ENCODE results near the gene SETX. TPM values are rescaled to one million over a fixed set of nuclear protein-coding genes. Genes with fewer than 3 reads are reported as not detected.

The SETX gene
- total and polyA plus RNA-seq, 10 of the 15 experiments (the other 5 are each of a cell fraction or from before 2014, with no cell fraction given): 15.8 to 75.7 (median 37.0) TPM

DNA sequence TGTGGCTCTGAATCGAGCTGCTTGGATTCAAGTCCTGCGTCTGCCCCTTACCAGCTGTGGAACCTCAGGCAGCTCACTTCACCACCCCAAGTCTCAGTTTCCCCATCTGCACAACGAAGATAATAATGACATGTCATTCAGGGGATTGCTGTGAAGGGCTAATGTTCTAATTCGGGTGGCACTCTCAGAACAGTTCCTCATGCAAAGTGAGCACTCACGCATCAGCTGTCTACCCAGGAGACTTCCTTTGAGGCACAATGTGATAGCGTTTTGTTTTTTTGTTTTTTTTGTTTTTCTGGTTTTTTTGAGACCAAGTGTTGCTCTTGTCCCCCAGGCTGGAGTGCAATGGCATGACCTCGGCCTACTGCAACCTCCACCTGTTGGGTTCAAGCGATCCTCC is 136.6 kb downstream of the SETX start:
- POLR2A ChIA-PET: no interaction called here
- Histone ChIP-seq H3K27me3 (replicated peaks in 1 of 2; ENCODE audit: control insufficient read depth in 2 of 2, insufficient read depth in 2 of 2, low read length in 1 of 2) (peaks cover 3 to 7% of the 10 kb centered on the region in 2 experiments; a peak in 3 of 4 replicates), H3K79me2 (ENCODE audit: control insufficient read depth, insufficient read depth, low read length) (no peaks in the 10 kb centered on the region), H3K36me3 (ENCODE audit: control insufficient read depth in 2 of 2, insufficient read depth in 2 of 2, low read length in 1 of 2) (no peaks in the 10 kb centered on the region), H3K27ac (ENCODE audit: control insufficient read depth, insufficient read depth) (no peak overlapping the region), H2AFZ (ENCODE audit: control insufficient read depth, low read depth, low read length) (no peak overlapping the region), H3K4me2 (ENCODE audit: control insufficient read depth, insufficient read depth) (no peak overlapping the region), H4K20me1 (ENCODE audit: control insufficient read depth, insufficient read depth) (no peaks in the 10 kb centered on the region), H3K9me3 (replicated peaks; ENCODE audit: control insufficient read depth, insufficient read depth, low read length) (no peaks in the 10 kb centered on the region), H3K4me3 (no peak overlapping the region), H3K4me1 (ENCODE audit: control insufficient read depth, insufficient read depth, low read length) (no peaks in the 10 kb centered on the region), H3K9ac (ENCODE audit: control insufficient read depth, insufficient read depth, low read length) (no peak overlapping the region)
- DNase-seq (ENCODE audit: low read depth, low spot score): no peak
- intact Hi-C loops (cut with micrococcal nuclease; ENCODE audit: unreplicated experiment): no loop called here
- SMC1A ChIA-PET (ENCODE audit: uncharacterized antibody, unreplicated experiment): no interaction called here
- 21% methylated on average over 8 of the region's 8 CpGs for WGBS (ENCODE audit: insufficient coverage, insufficient replicate concordance, low lambda C conversion rate, missing lambda C conversion rate)
- FAIRE-seq: no peak
- in situ Hi-C loops (cut with MboI): no loop called here
- no TSS peak for BruUV-seq (replicated peaks)
- CTCF ChIA-PET: no interaction called here
- ATAC-seq: no peak
- RAD21 ChIA-PET (ENCODE audit: unreplicated experiment): no interaction called here
- TF ChIP-seq NR2C2 (IDR thresholded peaks at IDR 0.05; ENCODE audit: borderline replicate concordance, control insufficient read depth, insufficient read length, low read depth) (no peak), ZNF217 (IDR thresholded peaks at IDR 0.05) (no peak), NFIC (IDR thresholded peaks at IDR 0.05; ENCODE audit: low read depth, low read length) (no peak), YBX1 (IDR thresholded peaks at IDR 0.05) (no peak), ZNF384 (IDR thresholded peaks at IDR 0.05; ENCODE audit: borderline replicate concordance, low read depth, low read length) (no peak), REST (IDR thresholded peaks at IDR 0.05; ENCODE audit: low read depth, low read length) (no peak), PAX8 (IDR thresholded peaks at IDR 0.05) (no peak), PAX5 (IDR thresholded peaks at IDR 0.05; ENCODE audit: borderline replicate concordance, low read depth, low read length) (no peak), NFYB (IDR thresholded peaks at IDR 0.05; ENCODE audit: insufficient read depth, low read depth, low read length) (no peak), IKZF2 (IDR thresholded peaks at IDR 0.05) (no peak), EP300 (IDR thresholded peaks at IDR 0.05; ENCODE audit: borderline replicate concordance in 1 of 2, control insufficient read depth in 1 of 2, low read depth in 2 of 2, low read length in 2 of 2) (no peak), CEBPB (IDR thresholded peaks at IDR 0.05; ENCODE audit: borderline replicate concordance in 1 of 2, low read depth in 2 of 2, low read length in 2 of 2) (no peak), ATF7 (IDR thresholded peaks at IDR 0.05; ENCODE audit: low read depth) (no peak), BHLHE40 (IDR thresholded peaks at IDR 0.05; ENCODE audit: borderline replicate concordance in 1 of 2, low read depth in 2 of 2, low read length in 1 of 2) (no peak), CREM (IDR thresholded peaks at IDR 0.05; ENCODE audit: low read depth) (no peak), LARP7 (IDR thresholded peaks at IDR 0.05) (no peak)
- TF ChIP-seq, protein P1, sequence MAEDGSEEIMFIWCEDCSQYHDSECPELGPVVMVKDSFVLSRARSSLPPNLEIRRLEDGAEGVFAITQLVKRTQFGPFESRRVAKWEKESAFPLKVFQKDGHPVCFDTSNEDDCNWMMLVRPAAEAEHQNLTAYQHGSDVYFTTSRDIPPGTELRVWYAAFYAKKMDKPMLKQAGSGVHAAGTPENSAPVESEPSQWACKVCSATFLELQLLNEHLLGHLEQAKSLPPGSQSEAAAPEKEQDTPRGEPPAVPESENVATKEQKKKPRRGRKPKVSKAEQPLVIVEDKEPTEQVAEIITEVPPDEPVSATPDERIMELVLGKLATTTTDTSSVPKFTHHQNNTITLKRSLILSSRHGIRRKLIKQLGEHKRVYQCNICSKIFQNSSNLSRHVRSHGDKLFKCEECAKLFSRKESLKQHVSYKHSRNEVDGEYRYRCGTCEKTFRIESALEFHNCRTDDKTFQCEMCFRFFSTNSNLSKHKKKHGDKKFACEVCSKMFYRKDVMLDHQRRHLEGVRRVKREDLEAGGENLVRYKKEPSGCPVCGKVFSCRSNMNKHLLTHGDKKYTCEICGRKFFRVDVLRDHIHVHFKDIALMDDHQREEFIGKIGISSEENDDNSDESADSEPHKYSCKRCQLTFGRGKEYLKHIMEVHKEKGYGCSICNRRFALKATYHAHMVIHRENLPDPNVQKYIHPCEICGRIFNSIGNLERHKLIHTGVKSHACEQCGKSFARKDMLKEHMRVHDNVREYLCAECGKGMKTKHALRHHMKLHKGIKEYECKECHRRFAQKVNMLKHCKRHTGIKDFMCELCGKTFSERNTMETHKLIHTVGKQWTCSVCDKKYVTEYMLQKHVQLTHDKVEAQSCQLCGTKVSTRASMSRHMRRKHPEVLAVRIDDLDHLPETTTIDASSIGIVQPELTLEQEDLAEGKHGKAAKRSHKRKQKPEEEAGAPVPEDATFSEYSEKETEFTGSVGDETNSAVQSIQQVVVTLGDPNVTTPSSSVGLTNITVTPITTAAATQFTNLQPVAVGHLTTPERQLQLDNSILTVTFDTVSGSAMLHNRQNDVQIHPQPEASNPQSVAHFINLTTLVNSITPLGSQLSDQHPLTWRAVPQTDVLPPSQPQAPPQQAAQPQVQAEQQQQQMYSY (CRISPR knock-in tag; IDR thresholded peaks at IDR 0.05): no peak

All from GM12878 (cell line).